ENCODE results near the gene SLC6A8.

SLC6A8 gene

DNA sequence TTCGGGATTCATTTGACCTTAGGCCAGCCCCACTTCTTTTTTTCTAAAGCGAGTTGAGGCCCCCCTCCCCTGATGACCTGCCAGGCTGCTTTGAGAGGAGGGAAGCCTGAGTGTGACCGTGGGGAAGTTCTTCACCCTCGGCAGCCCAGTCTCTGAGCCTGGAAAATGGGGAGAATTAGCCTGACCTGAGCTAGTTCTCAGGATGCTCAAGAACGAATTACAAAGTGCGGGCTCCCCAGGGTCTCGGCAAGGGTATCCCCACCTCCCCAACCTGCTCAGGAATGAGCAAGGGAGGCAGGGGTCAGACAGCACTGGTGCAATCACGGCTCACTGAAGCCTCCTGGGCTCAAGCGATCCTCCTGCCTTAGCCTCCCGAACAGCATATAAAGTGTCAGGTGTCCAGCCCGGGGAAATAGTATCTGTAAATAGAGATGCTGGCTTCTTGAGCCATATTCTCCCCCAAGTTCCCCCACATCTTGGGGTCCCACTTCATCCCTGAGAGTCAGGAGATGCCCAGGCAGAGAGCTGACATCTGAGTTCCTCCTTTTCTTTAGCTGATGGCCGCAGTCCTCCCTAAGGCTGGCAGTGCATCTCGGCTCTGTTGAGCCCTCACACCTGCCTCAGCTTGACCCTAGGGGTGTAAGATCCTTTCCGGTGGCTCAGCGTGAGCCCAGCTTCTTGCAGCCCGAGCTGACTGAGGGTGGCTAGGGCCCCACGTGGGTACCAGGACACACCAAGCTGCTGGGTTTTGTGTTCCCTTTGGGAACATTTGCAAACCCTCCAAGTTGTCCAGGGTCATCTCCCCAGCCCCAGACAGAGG is 39.2 kb upstream of the SLC6A8 start:
- DNase-seq, result no peak

DNA sequence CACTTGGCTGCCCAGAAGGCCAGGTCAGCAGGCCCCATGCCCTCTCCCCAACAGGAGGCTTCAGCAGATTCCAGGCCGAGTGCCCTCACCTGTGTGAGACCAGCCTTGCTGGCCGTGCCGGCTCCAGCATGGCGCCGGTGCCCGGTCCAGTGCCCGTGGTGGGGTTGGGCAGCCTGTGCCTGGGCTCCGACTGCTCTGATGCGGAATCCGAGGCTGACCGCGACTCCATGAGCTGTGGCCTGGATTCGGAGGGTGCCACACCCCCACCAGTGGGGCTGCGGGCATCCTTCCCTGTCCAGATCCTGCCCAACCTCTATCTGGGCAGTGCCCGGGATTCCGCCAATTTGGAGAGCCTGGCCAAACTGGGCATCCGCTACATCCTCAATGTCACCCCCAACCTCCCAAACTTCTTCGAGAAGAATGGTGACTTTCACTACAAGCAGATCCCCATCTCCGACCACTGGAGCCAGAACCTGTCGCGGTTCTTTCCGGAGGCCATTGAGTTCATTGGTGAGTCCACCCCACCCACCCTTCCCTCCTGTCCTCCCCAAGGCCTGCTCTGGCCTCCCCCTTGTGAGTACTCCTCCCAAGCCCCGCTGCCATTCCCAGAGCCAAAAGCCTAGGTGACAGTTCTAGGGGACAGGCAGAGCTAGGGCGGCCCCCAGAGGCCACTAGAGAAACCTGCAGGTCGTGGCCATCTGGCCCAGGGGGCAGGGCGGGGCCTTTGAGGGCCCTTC is 38.4 kb upstream of the SLC6A8 start:
- DNase-seq, result peak; percentile 38

DNA sequence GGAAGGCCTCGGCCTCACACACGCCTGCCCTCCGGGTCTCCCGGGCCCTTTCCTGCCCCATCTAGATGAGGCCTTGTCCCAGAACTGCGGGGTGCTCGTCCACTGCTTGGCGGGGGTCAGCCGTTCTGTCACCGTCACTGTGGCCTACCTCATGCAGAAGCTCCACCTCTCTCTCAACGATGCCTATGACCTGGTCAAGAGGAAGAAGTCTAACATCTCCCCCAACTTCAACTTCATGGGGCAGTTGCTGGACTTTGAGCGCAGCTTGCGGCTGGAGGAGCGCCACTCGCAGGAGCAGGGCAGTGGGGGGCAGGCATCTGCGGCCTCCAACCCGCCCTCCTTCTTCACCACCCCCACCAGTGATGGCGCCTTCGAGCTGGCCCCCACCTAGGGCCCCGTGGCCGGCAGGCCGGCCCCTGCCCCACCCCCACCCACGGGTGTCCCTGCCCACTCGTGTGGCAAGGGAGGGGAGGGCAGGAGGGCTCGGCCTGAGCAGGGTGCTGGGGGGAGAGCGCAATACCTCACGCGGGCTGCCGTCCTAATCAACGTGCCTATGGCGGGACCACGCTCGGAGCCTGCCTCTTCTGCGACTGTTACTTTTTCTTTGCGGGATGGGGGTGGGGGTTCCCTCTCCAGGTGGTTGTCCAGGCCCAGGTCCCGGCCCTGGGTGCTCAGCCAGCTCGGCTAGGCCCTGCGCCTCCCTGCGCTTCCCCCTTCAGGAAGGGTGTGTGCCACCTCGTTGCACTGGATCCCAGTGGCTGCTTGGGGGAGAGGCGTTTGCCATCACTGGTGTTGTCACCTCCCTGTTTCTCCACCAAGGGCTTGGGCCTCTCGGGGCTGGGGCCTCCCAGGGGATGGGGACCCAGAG is 37.6 kb upstream of the SLC6A8 start:
- no peak for DNase-seq

DNA sequence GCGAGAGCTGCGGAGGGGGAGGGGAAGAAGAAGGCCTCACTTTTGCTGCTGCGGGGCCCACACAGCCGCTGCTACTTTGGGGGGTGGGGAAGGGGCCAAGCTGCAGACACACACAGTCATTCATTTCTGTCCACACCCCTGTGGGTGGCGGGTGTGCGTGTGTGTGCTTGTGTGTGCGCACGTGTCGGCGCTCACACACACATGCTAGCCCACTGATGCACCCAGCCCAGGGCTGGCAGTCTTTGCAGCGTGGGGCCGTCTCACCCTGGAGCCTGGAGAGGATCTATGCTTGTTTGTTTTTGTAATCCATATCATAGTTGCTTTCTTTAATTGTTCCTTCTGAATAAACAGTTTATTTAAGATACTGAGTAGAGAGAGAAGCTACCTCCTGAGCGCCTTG is 36.8 kb upstream of the SLC6A8 start:
- DNase-seq, result no peak

DNA sequence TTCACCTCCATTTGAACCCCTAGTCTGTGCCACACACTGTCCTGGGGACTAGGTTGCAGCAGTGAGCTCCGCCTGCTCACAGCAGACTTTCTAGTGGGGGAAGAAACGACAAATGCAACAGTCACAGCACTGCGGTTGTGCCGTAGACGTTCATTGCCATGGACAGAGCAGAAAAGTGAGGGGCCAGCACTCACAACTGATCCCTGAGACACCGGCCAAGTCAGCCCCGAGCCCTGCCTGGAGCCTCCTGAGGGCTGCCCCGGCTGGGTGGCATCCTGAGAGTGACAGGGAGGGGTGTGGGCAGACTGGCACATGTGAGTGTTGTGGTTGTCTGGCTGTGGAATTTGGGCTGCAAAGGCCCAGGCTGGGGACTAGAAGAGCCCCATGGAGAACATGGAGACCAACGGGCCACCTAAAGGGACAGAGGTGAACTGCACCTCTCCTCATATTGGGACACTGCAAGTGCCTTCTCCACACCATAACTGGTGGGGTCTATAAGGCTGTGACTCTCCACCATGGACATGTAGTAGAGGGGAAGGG is 36.1 kb upstream of the SLC6A8 start:
- DNase-seq, result no peak

DNA sequence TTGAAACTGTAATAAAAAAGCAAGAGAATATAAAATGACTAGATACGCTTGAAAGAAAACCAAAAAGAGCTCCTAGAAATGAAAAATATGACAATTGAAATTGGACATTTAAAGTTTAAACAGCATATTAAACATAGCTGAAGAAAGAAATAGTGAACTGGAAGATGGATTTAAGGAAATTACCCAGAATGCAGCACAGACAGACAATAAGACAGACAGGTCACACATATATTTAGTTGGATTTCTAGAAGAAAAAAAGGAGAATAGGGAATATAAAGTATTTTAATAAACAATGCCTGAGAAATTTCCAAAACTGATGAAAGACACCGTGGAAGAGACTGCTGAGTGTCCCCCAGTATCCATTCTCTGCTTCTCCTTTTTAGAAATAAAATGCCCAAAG is 34.2 kb upstream of the SLC6A8 start:
- no peak for DNase-seq

DNA sequence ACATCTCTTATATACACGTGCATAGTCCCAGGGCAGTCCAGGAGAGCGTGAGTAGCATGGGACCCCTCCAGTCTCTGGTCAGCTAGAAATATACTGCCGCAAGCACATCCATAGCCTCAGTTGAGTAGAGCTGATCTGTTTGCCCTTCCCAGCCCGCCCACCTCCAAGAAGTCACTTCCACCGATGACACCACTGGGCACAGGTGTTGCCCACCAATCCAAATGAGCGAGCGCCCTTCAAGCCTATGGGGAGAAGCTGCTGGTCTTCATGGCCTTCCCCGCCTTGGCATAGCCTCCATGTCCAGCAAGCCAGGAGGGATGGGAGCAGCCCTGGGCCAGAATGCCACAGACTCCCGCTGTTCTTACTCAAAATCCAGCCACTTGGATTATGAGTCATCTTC is 30.6 kb upstream of the SLC6A8 start:
- no peak for DNase-seq

DNA sequence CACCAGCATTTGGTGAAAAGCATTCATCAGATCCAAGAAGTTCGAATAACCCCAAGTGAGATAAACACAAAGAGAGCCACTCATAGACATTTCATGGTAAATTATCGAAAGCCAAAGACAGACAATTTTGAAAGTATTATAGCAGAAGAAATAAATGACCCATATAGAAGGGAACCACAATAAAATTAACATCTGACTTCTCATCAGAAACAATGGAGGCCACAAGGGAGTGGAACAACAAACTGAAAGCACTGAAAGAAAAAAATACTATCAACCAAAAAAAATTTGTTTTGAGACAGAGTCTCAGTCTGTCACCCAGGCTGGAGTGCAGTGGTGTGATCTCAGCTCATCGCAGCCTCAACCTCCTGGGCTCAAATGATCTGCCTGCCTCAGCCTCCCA is 28.5 kb upstream of the SLC6A8 start:
- DNase-seq, result no peak

DNA sequence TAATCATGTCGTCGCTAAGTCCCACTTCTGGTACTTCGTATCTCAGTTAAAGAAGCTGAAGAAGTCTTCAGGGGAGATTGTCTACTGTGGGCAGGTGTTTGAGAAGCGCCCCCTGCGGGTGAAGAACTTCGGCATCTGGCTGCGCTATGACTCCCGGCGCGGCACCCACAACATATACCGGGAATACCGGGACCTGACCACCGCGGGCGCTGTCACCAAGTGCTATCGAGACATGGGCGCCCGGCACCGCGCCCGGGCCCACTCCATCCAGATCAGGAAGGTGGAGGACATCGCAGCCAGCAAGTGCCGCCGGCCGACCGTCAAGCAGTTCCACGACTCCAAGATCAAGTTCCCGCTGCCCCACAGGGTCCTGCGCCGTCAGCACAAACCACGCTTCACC is 25.5 kb upstream of the SLC6A8 start:
- peak; percentile 36 for DNase-seq

DNA sequence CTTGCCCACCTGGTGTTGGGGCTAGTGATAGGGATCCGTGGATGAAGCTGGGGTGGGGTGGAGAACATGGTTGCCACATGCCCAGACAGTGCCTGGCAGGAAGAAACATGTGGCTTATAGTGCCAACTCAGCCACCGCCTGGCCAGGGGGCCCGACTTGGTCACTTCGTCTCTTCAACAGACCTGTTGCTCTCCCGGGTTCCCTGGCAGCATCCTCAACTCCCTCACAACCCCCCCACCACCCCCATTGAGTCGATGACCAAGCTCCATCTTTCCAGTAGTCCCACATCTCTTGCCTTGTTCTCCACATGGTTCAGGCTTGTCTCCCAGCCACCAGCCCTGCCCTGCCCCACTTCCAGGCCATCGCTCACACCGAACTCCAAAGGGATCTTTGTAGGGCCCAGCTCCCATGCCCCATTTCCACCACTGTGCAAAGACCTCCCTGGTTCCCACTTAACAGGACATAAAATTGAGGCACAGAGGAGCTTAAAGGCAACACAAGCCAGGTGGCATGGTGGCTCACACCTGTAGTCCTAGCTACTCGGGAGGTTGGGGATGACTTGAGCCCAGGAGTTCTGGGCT is 21.9 kb upstream of the SLC6A8 start:
- DNase-seq, result no peak

DNA sequence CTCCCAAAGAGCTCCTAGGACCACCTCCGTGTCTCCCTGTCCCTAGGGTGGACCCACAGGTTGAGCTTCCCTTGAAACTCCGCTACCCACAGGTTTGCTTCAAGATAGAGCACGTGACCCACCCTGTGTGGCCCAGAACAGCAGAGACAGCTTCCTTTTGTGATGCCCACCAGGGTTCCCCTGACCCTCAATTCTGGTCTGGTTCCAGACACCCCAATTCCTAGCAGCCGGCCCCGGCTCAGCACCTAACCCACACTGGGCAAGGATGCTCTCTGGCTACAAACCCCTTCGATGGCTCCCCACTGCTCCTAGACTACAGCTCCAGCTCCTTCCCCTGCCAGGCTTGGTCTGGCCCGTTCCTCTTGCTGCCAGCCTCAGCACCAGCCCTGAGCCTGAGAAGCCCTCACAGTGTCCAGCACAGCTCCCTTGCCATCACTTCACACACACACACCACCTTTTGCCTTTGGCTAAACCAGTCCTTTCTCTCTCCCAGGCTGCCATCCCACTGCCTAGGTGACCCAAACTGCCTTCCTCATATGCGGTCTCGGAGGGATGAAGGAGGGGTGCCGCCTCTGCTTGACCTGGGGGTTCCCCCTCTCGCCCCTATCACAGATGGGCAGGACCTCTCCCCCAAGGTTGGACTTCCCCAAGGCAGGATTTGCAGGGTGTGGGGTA is 20.3 kb upstream of the SLC6A8 start:
- DNase-seq, result no peak

DNA sequence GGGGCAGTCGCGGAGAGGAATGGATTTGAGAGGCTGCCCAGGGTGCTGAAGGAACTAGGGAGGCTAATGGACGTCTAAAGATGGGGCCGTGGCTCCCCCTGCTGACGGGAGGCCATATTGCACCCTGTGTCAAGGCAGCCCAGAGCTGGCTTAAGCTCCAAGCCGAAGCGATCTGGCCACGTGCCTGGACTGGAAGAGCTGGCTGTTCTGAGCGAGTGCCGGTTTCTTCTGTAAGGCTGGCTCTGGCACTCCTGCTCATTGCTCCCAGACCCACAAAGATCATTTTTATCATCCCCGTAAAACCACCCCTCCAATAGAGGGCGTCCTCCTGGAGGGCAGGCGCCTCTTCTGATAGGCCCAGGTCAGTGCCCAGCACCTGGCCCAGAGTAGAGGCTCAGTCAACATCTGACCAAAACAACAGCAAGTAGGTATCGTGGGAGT is 19.8 kb upstream of the SLC6A8 start:
- peak; percentile 78 for DNase-seq

DNA sequence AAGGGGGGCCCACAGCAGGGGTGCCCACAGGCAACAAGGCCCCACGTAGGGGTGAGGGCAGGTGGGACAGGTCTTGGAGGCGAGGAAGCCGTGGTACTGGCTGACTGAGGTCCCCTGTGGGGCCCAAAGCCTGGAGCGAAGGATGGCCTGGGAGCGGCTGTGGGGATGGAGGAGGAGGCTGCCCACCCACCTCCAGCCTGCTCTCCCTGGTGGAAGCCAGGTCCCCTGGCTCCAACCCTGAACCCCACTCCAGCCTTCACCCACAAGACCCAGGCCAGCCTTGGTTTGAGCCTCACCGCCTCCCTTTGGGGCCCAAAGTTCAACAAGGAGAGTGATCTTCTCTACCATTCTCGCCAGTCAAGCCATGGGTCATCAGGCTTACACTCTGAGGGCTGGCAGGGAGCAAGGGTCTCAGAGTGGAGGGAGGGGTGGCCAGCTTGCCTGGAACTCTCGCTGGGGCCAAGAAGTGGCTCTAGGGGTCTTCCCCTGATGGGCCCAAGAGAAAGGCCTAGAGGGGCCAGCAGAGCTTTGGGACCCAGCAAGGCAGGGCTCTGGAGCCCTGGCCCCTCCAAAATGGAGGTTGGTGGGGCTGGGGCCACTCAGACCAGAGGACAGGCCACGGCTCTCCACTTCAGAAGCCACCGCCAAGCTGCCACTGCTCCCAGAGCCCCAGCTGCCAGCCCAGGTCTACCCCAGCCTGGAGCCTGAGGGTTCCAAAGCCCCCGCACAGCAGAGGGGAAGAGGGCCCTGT is 19.1 kb upstream of the SLC6A8 start:
- DNase-seq, result no peak

DNA sequence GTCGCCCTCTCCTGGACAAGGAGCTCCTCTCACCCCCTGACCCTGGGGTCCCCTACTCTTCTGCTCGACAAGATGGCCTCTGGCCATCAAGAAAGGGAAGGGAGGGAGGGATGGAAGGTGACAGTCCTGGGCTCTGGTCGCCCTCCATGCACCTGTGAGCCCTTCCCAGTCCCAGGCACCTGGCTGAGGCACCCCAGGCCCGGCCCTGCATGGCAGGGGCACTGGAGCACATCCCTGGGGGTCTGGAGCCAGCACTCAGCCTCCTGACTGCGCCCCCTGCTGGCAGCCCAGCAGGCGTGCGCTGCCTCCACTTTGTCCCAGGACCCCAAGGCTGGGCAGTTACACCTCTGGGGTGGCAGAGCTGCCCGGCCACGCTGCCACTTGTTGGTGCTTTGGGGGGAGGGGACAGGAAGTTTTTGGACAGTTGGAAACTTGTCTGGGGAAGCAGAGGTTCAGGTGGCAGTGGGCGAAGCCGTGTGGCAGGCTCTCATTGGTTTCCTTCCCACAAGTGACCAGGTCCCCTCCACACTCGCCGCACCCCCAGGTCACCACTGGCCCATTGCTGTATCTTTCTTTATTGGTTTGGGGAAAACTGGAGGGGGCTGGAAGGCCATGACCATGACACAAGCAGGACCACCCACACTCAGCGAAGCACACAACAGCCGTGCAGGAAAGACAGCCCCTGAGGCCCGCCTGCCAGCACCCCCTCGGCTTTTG is 18.4 kb upstream of the SLC6A8 start:
- no peak for DNase-seq

DNA sequence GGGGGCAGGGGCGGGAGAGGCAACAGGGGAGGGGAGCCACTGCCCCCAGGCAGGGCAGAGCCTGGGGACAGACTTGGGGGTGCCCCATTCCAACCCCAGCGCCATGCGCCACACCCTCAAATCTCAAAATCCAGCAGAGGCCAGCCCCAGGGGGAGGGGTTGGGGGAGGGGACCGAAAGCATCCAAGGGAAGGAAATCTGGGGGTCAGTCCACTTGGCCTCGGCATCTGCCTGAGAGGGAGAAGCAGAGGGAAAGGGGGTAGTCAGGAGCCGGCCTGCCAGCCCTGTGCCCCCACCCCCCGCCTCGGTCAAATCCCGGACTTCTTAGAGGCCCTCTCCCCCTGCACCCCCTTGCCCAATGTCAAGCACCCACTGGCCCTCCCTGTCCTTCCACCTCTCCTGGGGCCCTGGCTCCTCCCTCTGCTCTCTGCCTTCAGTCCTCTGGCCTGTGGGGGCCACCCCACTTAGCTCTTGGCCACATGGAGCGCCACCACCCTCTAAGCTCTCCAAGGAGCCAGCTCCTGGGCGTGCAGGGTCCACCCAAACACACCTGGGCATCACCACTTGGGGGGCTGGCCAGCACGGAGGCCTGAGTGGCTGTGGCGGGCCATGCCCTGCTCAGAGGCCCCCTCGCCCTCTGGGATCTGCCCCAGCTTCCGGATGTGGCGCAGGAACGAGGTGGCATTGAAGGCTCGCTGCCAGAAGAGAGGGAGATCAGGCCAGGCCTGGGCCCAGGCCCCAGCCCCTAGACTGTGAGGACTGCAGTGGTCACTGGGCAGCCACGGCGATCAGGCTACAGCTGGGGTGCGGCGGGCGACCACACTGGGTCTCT is 17.6 kb upstream of the SLC6A8 start:
- DNase-seq, result no peak

DNA sequence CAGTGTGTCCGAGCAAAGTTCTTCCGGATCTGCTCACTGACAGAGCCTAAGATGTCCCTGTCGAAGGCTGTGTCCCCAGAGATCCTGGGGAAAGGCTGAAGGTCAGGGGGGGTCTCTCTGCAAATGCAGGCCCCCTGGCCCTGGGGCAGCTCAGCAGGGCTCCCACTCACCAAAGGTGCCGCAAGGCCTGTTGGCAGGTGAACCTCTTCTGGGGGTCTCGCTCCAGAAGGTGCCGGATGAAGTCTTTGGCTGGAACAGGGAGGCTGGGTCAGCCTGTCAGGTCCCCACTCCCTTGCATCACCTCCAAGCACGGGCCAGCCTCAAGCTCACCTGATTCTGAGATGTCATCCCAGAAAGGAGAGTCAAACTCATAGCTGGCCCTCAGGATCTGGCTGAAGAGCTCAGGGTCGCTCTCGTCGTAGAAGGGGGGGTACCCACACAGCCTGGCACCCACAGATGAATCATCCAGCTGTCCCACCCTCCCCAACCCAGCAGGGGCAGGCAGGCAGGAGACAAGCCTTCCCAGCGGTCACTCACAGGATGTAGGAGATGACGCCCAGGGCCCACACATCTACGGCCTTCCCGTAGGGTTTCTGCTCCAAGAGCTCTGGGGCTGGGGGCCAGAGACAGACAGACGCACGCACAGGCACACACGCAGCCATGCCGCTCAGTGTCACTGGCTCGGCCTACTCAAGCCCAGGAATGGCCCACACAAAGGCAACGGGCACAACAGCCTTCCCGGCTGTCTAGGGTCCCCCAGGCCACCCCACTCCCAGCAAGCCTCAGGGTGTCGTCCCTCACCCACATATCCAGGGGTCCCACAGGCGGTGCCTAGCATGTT is 16.8 kb upstream of the SLC6A8 start:
- DNase-seq, result no peak

DNA sequence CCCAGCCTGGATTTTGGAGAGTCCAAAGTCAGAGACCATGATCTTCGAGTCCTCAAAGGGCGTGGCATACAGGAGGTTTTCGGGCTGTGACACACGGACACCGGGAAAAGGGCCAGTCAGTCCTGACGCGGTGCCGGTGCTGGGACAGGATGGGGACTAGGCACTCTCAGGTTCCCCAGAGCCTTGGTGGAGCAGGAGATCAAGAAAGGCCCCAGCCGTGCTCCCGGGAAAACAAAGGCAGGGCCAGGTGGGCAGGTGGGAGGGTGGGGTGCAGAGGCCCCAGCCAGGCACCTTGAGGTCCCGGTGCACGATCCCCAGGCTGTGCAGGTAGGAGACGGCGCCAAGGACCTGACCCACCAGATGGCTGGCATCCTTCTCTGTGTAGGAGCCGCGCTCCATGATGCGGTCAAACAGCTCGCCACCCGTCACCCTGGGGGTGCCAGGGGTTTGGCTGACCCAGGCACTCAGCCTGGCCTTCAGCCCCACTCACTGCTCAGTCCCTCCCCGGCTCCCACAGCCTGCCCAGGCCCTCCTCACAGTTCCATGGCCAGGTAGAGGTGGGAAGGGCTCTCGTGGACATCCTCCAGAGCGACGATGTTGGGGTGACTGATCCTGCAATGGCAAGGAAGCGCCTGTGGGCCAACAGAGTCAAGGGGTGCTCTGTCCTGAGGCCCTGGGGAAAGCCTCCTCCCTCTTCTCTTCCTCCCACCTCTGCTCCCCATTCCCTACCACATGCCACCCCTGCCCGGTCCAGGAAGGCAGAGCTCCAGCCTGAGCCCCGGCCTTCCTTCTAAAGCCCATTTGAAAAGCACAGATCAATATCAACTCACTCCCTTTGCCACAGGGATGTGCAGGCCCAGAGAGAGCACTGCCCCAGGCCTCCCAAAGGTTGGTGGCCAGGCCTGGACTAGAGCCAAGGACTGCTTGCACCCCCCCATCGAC is 15.9 kb upstream of the SLC6A8 start:
- DNase-seq, result no peak

Data from stimulated activated CD4-positive, alpha-beta T cell treated with anti-CD3 and anti-CD28 coated beads, Interleukin-1b, Interleukin-23, amount 100 ng/mL, for 48 hours (primary cell).